ENCODE measurements around the gene MCM7. TPM values are rescaled to one million over a fixed set of nuclear protein-coding genes. Genes with fewer than 3 reads are reported as not detected.
A peak's percentile ranks its signal among the peaks of the same experiment; 100 is the strongest.

Gene MCM7
- total and polyA plus RNA-seq, 2 of the 13 experiments (the other 11 are each of a cell fraction or from before 2014, with no cell fraction given): 84.5 to 214 TPM

GRCh38 chr7:100099452-100099851, 1.7 kb downstream of the MCM7 start (continued):
- TF ChIP-seq HDAC6 (IDR thresholded peaks at IDR 0.05; ENCODE audit: low read depth, low read length) (no peak), KDM6A (CRISPR knock-in tag; IDR thresholded peaks at IDR 0.05; ENCODE audit: low read depth) (no peak), AHDC1 (CRISPR knock-in tag; IDR thresholded peaks at IDR 0.05; ENCODE audit: borderline replicate concordance) (no peak)

- H4K20me1 ChIP-seq (ENCODE audit: insufficient read depth, low read length): no peaks in the 10 kb centered on the region; the same call in 1 of the 2 replicates
- FAIRE-seq: no peak
- H3K27ac ChIP-seq (ENCODE audit: extremely low read length, insufficient read depth, low read length): no peak overlapping the region
- no peak for DNase-seq (ENCODE audit: low spot score)
- no peaks in the 10 kb centered on the region for H3K9me3 ChIP-seq (ENCODE audit: low read length)
- peak overlapping the region; percentile 85; the same call in 1 of the 2 replicates for H3K4me2 ChIP-seq (ENCODE audit: low read depth, low read length)
- H3K4me1 ChIP-seq (ENCODE audit: insufficient read depth, low read length): peaks cover 23% of the 10 kb centered on the region
- in situ Hi-C loops (cut with HindIII; ENCODE audit: extremely low pct_ligation_motif_present, low pct_unique_long_range_greater_than_20kb) (no loop called here), intact Hi-C loops (cut with micrococcal nuclease; ENCODE audit: unreplicated experiment) (no loop called here)
- H2AFZ ChIP-seq (ENCODE audit: low read length): no peak overlapping the region
- ChIA-PET POLR2A (interaction anchor here (0.6 kb wide), 1 partner anchor 65 kb away, joined by 4 read pairs; no protein-coding TSS in a partner anchor), CTCF (ENCODE audit: low intra/inter-chr PET ratio, low total read pairs) (no interaction called here)
- BruUV-seq (replicated peaks): no TSS peak
- no peaks in the 10 kb centered on the region for H3K27me3 ChIP-seq (ENCODE audit: control insufficient read depth in 1 of 2, insufficient read depth in 2 of 2, low read length in 2 of 2)
- 96% methylated on average over 10 of the region's 10 CpGs for WGBS (ENCODE audit: low lambda C conversion rate)
- H3K9ac ChIP-seq (ENCODE audit: insufficient read depth, low read depth, low read length): 0 out of 2 replicates have a peak overlapping the region, but pooled peaks have one; percentile 92
- peak overlapping the region in 1 of 3 experiments; percentile 86; a peak in 2 of 6 replicates for H3K4me3 ChIP-seq (replicated peaks in 1 of 3; ENCODE audit: insufficient read depth in 1 of 3, low read depth in 2 of 3, low read length in 3 of 3)
- peaks cover 34 to 56% of the 10 kb centered on the region in 2 experiments for H3K36me3 ChIP-seq (replicated peaks in 1 of 2; ENCODE audit: control insufficient read depth in 1 of 2, insufficient read depth in 2 of 2, low read length in 2 of 2)
- no peak for ATAC-seq
- peaks cover 23% of the 10 kb centered on the region for H3K79me2 ChIP-seq (ENCODE audit: insufficient read depth, low read length)
- TF ChIP-seq RBFOX2 (IDR thresholded peaks at IDR 0.05; ENCODE audit: low read depth, low read length) (0 out of 2 replicates have a peak, but pooled peaks have one; percentile 23), AGO2 (optimal IDR thresholded peaks at IDR 0.05; ENCODE audit: low read depth, low read length) (peak; percentile 2), CBX2 (IDR thresholded peaks at IDR 0.05; ENCODE audit: low read depth, low read length) (no peak), CBX2 (CRISPR knock-in tag; IDR thresholded peaks at IDR 0.05; ENCODE audit: low read depth) (no peak), CTCF (CRISPR knock-in tag; IDR thresholded peaks at IDR 0.05) (no peak), ZFP36L2 (CRISPR knock-in tag; IDR thresholded peaks at IDR 0.05) (no peak)
Measured at GRCh38 chr7:100098913-100099312, 2.3 kb downstream of the MCM7 start.

Measured in HepG2 (cell line).